ENCODE results near the gene AHI1. TPM values are rescaled to one million over a fixed set of nuclear protein-coding genes. Genes with fewer than 3 reads are reported as not detected.
"Not testable (repeated sequence)": the region's sequence is repeated elsewhere in the genome, so short reads cannot be mapped to it uniquely, and the experiment has no call there.

AHI1 gene
- polyA plus RNA-seq, 3 donors = 49.8 to 58.4 (median 53.7) TPM

- DNase-seq (ENCODE audit: low read depth in 3 of 3, low spot score in 2 of 3) = no peak
Measured at GRCh38 chr6:135269481-135269891, 228.1 kb downstream of the AHI1 start.

- DNase-seq (ENCODE audit: low read depth in 3 of 3, low spot score in 2 of 3) = no peak
Measured at GRCh38 chr6:135268740-135269139, 228.8 kb downstream of the AHI1 start.

DNA sequence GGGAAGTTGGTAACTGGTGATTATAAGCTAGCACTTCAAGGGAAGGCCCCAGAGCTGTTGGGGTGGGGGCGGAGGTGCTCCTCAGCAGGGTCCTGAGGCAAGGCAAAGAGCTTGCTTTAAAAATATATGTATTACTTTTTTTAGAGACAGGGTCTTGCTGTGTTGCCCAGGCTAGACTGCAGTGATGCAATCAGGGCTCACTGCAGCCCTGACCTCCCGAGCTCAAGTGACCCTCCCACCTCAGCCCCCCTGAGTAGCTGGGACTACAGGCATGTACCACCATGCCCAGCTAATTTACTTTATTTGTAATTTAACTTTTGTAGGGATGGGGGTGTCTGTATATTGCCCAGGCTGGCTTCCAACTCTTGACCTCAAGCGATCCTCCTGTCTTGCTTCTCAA, 229.3 kb downstream of the AHI1 start:
- DNase-seq (ENCODE audit: low read depth in 3 of 3, low spot score in 2 of 3) = no peak

- DNase-seq (ENCODE audit: low read depth in 3 of 3, low spot score in 2 of 3) = no peak
Measured at GRCh38 chr6:135267085-135267484, 230.5 kb downstream of the AHI1 start.

DNA sequence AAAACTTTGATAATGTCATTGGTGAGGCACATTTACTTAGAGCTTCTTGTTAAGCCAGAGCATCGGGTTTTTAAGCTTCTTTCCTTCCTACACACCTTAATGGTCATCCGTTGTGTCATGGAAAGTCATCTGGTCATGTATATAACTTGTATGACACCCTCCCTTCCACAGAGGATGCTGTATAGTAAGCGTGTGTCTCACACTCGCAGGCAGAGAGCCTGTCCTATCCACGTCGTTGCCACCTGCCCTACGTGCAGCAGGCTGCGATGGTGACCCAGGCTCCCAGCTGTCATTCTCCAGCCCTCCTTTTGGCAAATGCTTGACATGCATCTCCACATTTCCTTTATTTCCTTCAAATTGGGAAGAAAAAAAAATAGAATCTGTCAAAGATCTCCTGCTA, 230.9 kb downstream of the AHI1 start:
- no peak for DNase-seq (ENCODE audit: low read depth in 3 of 3, low spot score in 2 of 3)

DNA sequence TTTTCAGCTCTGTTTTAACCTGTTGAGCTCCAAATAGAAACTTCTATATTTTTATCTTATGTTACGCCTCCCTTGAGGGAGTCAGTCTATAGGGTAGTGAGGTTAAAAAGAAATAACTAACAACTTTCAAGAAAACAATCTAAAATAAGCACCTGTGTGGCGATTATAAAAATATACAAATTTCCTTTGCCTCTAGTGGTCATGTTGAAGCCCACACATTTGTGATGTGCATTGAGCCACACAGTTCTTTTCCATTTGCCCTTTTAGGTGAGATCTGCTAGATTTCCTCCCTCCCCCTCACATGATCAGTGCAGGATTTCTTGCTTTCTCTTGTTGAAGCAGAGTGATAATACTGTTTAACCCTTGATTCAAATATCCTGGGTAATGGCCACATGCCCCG, 232.3 kb downstream of the AHI1 start:
- DNase-seq (ENCODE audit: low read depth in 3 of 3, low spot score in 2 of 3) = no peak

- DNase-seq (ENCODE audit: low read depth in 3 of 3, low spot score in 2 of 3) = no peak
Measured at GRCh38 chr6:135261872-135262725, 235.4 kb downstream of the AHI1 start.

- DNase-seq (ENCODE audit: low read depth in 3 of 3, low spot score in 2 of 3) = no peak
Measured at GRCh38 chr6:135260612-135261011, 236.9 kb downstream of the AHI1 start.

- no peak for DNase-seq (ENCODE audit: low read depth in 3 of 3, low spot score in 2 of 3)
Measured at GRCh38 chr6:135258970-135259369, 238.6 kb downstream of the AHI1 start.

GRCh38 chr6:135257631-135258405, 239.7 kb downstream of the AHI1 start:
- DNase-seq (ENCODE audit: low read depth in 3 of 3, low spot score in 2 of 3) = no peak

DNA sequence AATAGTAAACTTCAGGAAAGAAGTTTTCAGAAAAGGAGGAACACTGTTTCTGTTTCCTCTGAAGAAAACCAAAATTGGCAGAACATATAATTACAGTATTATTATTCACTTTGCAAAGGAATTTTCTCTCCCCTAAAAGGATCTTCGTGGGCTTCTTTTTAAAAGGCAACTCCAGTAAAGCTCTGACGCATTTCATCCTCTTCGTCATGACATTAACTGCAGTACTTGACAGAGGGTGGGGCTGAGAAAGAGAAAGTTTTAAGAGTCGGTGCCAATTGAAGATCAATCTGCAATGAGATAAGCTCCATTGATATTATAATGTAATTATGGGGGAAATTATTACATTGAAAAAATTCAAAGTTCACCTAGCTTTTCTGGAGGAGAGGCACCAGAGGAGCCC, 240.7 kb downstream of the AHI1 start:
- DNase-seq (ENCODE audit: low read depth in 3 of 3, low spot score in 2 of 3) = no peak

- no peak for DNase-seq (ENCODE audit: low read depth in 3 of 3, low spot score in 2 of 3)
Measured at GRCh38 chr6:135254471-135254870, 243.1 kb downstream of the AHI1 start.

GRCh38 chr6:135251498-135252441, 245.8 kb downstream of the AHI1 start:
- DNase-seq (ENCODE audit: low read depth in 3 of 3, low spot score in 2 of 3) = no peak

- no peak for DNase-seq (ENCODE audit: low read depth in 3 of 3, low spot score in 2 of 3)
Measured at GRCh38 chr6:135250751-135251497, 246.6 kb downstream of the AHI1 start.

DNA sequence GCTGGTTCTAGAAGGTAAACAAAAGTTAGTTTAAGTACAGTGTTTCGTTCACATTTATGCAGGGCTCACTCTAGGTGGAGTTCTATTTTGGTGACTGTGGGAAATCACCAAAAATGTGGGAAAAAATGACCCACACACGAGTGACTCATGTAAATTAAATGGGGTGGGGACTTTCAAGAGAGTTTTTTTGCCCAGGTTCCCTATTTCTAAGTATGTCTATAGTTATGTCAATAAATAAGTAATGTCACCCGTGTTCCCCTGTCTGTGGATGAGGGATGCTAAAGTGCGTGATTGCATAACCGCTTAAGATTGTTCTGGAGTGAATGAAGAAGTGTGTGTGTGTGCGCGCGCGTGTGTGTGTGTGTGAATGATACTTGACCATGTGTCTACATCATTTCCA, 247.3 kb downstream of the AHI1 start:
- no peak for DNase-seq (ENCODE audit: low read depth in 3 of 3, low spot score in 2 of 3)

DNA sequence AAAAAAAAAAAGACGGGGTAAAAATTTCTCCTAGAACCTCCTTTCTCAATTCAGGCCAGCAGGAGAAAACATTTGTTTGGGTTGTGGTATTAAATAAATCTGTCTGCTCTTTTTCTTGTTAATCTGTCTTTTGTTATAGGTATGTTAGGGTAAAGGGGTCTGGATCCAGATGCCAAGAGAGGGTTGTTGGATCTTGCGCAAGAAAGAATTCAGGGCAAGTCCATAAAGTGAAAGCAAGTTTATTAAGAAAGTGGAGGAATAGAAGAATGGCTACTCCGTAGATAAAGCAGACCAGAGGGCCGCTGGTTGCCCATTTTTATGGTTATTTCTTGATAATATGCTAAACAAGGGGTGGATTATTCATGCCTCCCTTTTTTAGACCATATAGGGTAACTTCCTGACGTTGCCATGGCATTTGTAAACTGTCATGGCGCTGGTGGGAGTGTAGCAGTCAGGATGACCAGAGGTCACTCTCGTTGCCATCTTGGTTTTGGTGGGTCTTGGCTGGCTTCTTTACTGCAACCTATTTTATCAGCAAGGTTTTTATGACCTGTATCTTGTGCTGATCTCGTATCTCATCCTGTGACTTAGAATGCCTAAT, 251.0 kb downstream of the AHI1 start:
- DNase-seq (ENCODE audit: low read depth in 3 of 3, low spot score in 2 of 3) = not testable (repeated sequence)

- no peak for DNase-seq (ENCODE audit: low read depth in 3 of 3, low spot score in 2 of 3)
Measured at GRCh38 chr6:135244805-135245204, 252.7 kb downstream of the AHI1 start.

GRCh38 chr6:135243871-135244796, 253.4 kb downstream of the AHI1 start:
- no peak for DNase-seq (ENCODE audit: low read depth in 3 of 3, low spot score in 2 of 3)

GRCh38 chr6:135240711-135241110, 256.8 kb downstream of the AHI1 start:
- no peak for DNase-seq (ENCODE audit: low read depth in 3 of 3, low spot score in 2 of 3)
